ENCODE results near the gene SIAH2. TPM values are rescaled to one million over a fixed set of nuclear protein-coding genes. Genes with fewer than 3 reads are reported as not detected.
A peak's percentile ranks its signal among the peaks of the same experiment; 100 is the strongest.

The SIAH2 gene
- total RNA-seq, 1 experiment from 2014 or later: 54.8 TPM

DNA sequence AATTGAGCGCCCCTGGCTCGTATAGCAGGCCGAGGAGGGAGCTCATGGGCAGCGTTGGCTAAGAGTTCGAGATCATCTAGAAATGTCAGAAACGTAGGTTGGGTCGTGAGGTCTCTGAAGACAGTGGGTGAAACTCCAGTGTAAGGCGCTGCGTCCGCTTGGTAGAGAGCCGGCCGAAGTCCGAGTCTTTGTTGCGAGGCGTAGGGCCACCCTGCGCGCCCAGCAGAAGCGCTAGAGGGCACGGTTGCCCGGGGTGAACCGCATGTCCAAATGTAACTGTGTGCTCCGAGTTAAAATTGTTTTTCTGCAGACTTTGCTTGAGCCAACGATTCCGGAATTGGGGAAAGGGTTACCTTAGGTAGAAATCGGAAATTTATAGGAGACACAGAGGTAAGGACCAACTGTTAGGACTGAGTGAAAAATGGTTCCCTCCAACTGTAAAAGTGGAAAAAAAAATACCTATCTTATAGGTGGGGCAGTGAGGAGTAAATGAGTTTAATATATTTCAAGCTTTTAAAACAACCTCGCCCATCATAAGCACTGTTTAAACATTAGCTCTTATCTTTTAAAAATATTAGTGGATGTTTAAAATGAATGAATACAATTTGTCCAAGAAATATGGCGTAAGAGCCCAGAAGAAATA, 993 bp upstream of the SIAH2 start:
- no peaks in the 10 kb centered on the region for H3K36me3 ChIP-seq (replicated peaks; ENCODE audit: control insufficient read depth, insufficient read depth, low read length)
- DNase-seq: peak; percentile 74
- H3K27me3 ChIP-seq (ENCODE audit: control insufficient read depth, insufficient read depth, low read length): peaks cover 6% of the 10 kb centered on the region
- peak overlapping the region; percentile 67 for H3K4me3 ChIP-seq (ENCODE audit: insufficient read depth, low read depth, low read length)

DNA sequence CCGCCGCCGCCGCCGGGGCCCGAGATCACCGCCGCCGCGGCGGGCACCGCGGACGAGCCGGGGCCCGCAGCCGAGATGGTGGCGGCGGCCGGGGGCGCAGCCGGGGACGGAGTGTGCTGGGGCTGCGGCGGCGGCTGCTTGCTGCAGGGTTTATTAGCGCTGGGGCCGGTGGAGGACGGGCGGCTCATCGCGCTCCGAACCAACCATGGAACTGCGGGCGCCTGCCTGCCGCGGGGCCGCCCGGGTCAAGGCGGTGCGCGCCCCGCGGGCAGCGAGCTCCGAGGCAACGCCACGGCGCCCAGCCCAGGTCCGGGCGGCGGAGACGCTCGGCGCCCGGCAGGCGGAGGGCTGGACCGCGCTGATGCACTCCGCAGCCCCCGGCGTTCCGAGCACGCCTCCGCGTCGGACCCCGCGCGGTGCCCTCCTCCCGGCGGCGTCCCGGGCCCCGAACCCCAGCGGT, 277 bp downstream of the SIAH2 start:
- no peak for DNase-seq
- peak overlapping the region; percentile 67 for H3K4me3 ChIP-seq (ENCODE audit: insufficient read depth, low read depth, low read length)
- H3K36me3 ChIP-seq (replicated peaks; ENCODE audit: control insufficient read depth, insufficient read depth, low read length): no peaks in the 10 kb centered on the region
- H3K27me3 ChIP-seq (ENCODE audit: control insufficient read depth, insufficient read depth, low read length): peaks cover 6% of the 10 kb centered on the region

DNA sequence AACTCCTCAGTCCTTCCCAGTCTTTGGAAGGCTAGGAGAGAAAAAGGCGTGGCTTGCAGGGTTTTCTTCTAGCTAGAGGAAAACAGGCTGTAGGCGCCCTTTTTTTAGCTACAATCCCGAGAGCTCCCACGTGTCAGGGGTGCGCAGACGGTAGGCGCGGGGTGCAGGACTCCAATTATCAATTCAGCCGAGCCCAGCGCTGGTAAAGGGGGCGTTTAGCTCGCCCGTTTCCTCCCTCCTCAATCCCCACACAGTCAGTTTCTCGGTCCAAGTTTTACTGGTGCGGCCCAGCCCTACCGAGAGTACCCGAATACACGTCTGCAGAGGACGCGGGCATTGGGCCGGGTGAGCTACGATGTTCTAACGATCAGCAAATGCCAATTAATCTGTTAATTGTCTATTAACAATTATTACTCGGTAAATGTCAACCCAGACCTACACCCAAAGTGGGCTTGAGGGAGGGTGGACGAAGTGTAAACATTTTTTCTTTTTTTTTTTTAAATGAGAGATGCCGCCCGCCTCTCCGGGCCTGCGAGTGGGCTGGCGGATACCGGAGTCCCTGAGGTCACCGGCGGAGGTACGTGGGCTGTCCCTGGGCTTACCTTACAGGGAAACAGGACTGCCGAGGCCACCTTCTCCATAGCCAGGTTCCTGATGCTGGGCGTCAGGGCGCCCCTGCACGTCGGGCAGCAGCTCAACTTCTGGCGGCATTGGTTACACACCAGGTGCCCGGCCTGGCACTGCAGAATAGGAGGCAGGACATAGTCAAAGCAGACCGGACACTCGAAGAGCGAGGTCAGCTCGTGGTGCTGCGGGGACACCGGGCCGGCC, 923 bp downstream of the SIAH2 start:
- Histone ChIP-seq H3K4me3 (ENCODE audit: insufficient read depth, low read depth, low read length) (peak overlapping the region; percentile 67), H3K36me3 (replicated peaks; ENCODE audit: control insufficient read depth, insufficient read depth, low read length) (no peaks in the 10 kb centered on the region), H3K27me3 (ENCODE audit: control insufficient read depth, insufficient read depth, low read length) (peaks cover 6% of the 10 kb centered on the region)
- DNase-seq: peak; percentile 62

DNA sequence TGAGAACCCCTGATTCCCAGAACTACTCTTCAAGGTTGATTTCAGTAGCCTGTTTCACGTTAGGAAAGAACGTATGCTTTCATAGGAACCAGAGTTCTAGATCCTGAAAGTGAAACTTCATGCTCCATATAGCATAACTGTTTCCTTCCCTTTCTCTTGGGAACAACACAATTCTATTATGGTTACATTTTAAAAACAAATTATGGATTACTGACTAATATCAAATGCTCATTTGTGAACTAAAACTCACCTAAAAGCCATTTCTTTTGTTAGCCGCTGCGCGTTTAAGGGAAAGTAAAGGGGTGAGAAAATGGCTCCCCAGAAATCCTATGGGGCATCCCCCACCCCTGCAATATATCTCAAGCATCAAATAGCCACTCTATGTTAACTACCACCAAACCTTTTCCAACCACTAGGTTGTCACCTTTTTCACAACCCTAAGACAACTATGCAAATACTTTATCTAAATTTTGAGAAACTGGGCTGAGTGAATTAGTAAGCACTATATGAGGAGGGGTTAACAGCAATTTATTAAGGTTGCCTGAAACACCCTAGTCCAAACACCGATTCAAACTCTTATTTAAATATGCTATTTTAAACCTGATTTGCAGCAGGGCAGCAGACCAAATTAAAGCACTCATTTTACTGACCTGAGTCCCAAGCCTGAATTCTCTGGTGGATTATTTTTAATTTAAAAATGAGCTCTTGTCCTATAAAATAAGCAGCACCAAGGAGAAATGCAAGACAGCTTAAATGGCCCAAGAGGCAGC, 2.4 kb downstream of the SIAH2 start:
- H3K36me3 ChIP-seq (replicated peaks; ENCODE audit: control insufficient read depth, insufficient read depth, low read length): no peaks in the 10 kb centered on the region
- H3K27me3 ChIP-seq (ENCODE audit: control insufficient read depth, insufficient read depth, low read length): peaks cover 6% of the 10 kb centered on the region
- no peak overlapping the region for H3K4me3 ChIP-seq (ENCODE audit: insufficient read depth, low read depth, low read length)
- DNase-seq: no peak

DNA sequence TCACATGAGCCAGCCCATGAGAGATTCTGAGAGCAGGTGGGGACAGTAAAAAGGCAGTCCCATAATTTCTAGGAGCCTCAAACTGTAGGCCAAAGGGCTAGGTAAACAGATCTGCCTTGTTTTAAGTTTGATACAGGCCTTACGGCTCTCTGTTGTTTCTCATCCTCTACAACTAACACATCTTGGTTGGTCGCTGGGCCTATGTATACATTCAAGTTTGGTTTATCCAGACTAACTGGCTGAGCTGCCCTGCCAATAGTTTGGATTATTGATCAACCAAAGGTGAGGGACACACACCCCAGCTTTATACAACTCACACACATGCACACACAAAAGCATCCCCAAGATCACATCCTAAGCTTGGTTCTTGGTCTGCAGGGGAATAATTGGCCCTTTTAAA, 3.0 kb downstream of the SIAH2 start:
- Histone ChIP-seq H3K36me3 (replicated peaks; ENCODE audit: control insufficient read depth, insufficient read depth, low read length) (no peaks in the 10 kb centered on the region), H3K27me3 (ENCODE audit: control insufficient read depth, insufficient read depth, low read length) (peaks cover 6% of the 10 kb centered on the region), H3K4me3 (ENCODE audit: insufficient read depth, low read depth, low read length) (no peak overlapping the region)
- no peak for DNase-seq

DNA sequence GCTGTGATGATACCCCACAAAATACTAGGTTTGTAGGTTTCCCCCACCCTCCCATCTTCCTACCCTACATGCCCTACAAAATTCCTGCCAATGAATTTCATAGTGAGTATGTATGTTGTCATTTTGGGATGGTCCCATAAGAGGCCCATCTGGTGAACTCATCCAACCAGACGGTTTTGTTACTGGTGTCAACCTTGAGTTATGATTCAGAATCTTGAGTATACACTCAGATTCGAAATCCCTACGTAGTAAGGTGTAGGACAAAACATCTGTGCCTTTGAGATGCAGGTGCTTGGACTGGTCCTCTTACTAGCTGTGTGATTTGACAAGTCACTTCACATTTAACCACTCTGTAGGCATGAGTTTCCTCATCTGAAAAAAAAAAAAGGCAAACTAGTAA, 3.6 kb downstream of the SIAH2 start:
- Histone ChIP-seq H3K4me3 (ENCODE audit: insufficient read depth, low read depth, low read length) (no peak overlapping the region), H3K27me3 (ENCODE audit: control insufficient read depth, insufficient read depth, low read length) (peaks cover 6% of the 10 kb centered on the region), H3K36me3 (replicated peaks; ENCODE audit: control insufficient read depth, insufficient read depth, low read length) (no peaks in the 10 kb centered on the region)
- no peak for DNase-seq

DNA sequence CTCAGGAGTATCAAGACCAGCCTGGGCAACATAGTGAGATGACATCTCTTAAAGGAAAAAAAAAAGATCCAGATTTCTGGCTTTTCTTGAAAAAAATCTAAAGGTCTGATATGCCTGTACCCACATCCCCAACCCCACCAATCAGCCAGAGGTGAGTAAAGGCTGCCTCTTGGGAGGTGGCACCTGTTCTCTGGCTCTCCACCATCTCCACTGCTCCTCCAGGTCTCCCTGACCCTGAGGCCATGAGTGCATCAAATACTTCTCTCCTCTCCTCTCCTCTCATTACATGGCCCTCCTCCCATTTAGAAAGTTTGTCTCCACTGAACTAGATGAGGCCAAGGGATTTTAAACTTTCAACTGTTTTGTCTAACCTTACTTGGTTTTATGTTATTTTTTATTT, 5.2 kb downstream of the SIAH2 start:
- peaks cover 6% of the 10 kb centered on the region for H3K27me3 ChIP-seq (ENCODE audit: control insufficient read depth, insufficient read depth, low read length)
- no peak for DNase-seq
- H3K36me3 ChIP-seq (replicated peaks; ENCODE audit: control insufficient read depth, insufficient read depth, low read length): no peaks in the 10 kb centered on the region
- H3K4me3 ChIP-seq (ENCODE audit: insufficient read depth, low read depth, low read length): no peak overlapping the region

DNA sequence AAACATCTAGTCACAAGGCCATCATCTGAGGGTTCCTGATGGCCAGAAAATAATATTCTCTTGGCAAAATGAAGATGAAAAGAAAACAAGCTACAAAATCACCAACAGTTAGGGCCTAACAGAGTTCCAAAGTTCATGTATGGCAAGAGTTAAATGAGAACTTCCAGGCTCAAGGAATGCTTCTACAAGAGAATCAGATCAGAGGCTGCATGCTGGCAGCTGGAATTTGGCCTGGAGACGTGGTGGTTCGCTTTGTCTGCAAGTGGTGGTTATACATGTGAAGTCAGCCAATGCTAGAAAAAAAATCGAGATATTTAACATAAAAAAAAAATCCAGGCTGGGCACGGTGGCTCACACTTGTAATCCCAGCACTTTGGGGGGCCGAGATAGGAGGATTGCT, 5.6 kb downstream of the SIAH2 start:
- no peak for DNase-seq
- H3K27me3 ChIP-seq (ENCODE audit: control insufficient read depth, insufficient read depth, low read length): peaks cover 6% of the 10 kb centered on the region
- no peaks in the 10 kb centered on the region for H3K36me3 ChIP-seq (replicated peaks; ENCODE audit: control insufficient read depth, insufficient read depth, low read length)

DNA sequence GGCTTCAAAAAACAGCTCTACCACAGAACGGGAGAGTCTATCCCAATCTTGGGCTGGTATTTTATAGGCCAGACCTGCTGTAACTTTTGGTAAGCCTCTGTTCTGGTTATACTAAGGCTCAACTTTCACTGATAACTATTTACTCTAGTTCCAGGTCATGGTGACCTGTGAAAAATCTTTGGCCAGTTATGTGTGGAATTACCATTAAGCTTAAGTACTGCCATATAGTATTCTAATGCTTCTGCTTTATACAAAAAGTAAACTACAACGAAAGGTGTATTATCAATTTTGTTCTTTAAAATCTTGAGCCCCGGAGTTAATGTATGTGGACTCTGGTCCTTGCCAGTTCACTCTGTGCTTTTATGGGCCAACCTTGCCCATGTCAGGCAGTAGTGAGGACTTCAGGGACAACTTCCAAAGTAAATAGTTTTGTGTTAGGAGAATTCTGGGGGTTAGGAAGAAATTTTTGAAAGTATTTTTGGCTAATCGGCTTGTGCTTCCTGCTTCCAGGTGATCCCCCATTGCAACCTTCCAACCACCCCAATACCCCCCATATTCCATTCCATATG, 6.4 kb downstream of the SIAH2 start:
- Histone ChIP-seq H3K36me3 (replicated peaks; ENCODE audit: control insufficient read depth, insufficient read depth, low read length) (no peaks in the 10 kb centered on the region), H3K27me3 (ENCODE audit: control insufficient read depth, insufficient read depth, low read length) (no peaks in the 10 kb centered on the region), H3K4me3 (ENCODE audit: insufficient read depth, low read depth, low read length) (no peak overlapping the region)
- DNase-seq: no peak

More for the DNA sequence above, 5.6 kb downstream of the SIAH2 start:
- no peak overlapping the region for H3K4me3 ChIP-seq (ENCODE audit: insufficient read depth, low read depth, low read length)

DNA sequence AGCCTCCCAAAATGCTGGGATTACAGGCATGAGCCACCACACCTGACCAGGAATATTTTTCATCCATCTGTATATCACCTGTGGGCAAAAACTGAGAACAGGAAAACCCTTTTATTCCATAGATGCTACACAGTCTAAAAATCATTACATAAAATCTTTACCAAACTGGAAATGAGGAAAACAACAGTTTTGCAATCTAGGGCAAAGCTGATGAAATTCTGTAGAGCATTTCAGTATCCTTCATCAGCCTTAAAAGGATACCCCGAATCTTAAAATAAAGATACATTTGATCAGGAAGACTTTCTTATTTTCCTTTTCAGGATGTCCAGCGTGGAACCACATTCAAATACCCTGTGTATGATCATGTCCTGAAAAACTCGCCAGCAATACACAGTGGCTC, 7.1 kb downstream of the SIAH2 start:
- Histone ChIP-seq H3K36me3 (replicated peaks; ENCODE audit: control insufficient read depth, insufficient read depth, low read length) (no peaks in the 10 kb centered on the region), H3K27me3 (ENCODE audit: control insufficient read depth, insufficient read depth, low read length) (no peaks in the 10 kb centered on the region), H3K4me3 (ENCODE audit: insufficient read depth, low read depth, low read length) (no peak overlapping the region)
- DNase-seq: no peak

DNA sequence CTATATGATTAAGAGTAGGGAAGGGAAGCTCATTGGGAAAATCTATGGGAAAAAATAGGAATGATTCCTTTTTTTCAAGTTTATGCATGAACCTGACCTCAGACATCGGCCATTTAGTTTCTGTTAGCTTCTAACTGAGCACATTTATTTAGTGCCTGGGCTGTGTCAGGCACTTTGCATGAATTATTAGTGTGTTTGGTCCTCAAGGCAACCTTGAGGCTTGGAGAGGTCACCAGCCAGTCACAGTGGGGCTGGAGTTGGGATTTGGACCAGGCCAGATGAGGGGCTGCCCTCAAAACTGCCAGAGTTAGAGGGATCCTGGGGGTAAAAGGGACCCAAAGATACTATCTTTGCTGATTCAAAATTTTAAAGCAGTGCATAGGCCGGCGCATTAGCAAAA, 8.1 kb downstream of the SIAH2 start:
- H3K27me3 ChIP-seq (ENCODE audit: control insufficient read depth, insufficient read depth, low read length): no peaks in the 10 kb centered on the region
- DNase-seq: no peak
- H3K36me3 ChIP-seq (replicated peaks; ENCODE audit: control insufficient read depth, insufficient read depth, low read length): no peaks in the 10 kb centered on the region
- no peak overlapping the region for H3K4me3 ChIP-seq (ENCODE audit: insufficient read depth, low read depth, low read length)

DNA sequence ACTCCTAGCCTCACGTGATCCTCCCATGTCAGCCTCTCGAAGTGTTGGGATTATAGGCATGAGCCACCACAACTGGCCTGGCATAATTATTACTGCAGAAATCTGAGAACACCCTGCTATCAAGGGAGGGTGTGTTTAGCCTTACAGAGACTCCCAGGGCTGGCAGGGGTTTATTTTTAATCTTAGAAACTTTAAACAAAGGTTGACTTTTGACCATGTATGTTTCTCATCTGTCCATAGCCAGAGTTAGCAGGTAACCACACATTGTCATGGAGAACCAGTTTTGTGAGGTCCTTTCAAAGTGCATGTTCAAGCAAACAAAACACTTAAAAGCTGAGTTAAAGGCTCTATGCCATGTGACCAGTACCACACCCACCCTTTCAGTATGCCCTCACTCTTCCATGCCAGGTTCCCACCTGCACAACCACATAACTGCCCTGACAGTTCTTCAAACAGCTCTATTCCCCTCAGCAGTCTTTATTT, 11.1 kb downstream of the SIAH2 start:
- no peaks in the 10 kb centered on the region for H3K36me3 ChIP-seq (replicated peaks; ENCODE audit: control insufficient read depth, insufficient read depth, low read length)
- DNase-seq: no peak
- H3K4me3 ChIP-seq (ENCODE audit: insufficient read depth, low read depth, low read length): no peak overlapping the region
- no peaks in the 10 kb centered on the region for H3K27me3 ChIP-seq (ENCODE audit: control insufficient read depth, insufficient read depth, low read length)

DNA sequence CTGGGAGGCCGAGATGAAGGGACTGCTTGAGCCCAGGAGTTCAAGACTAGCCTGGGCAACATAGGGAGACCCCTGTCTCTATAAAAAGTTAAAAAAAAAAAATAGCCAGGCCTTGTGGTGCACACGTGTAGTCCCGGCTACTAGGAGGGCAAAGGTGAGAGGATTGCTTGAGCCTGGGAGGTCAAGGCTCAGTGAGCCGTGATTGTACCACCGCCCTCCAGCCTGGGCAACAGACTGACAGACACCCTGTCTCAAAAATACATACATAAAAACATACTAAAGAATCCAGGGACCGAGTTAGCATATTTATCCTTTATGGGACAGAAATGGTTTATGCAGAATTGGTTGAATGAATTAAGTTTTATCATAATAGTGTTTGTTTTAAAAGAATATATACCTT, 13.7 kb downstream of the SIAH2 start:
- Histone ChIP-seq H3K36me3 (replicated peaks; ENCODE audit: control insufficient read depth, insufficient read depth, low read length) (no peaks in the 10 kb centered on the region), H3K27me3 (ENCODE audit: control insufficient read depth, insufficient read depth, low read length) (no peaks in the 10 kb centered on the region), H3K4me3 (ENCODE audit: insufficient read depth, low read depth, low read length) (no peak overlapping the region)
- no peak for DNase-seq

DNA sequence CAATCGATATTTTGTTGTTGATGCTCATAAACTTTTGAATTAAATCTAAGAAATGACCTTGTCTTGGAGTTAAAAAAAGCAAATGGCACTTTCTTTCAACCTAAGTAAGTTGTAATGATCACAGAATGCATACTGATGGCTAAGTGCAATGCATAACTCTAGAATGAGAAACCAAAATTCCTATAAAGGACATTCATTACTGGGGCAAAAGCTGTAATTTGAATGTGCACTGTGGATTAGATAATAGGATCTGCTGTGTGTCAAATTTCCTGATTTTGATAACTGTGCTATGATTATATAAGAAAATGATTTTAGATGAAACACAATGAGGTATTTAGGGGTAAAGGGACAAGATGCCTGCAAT, 14.3 kb downstream of the SIAH2 start:
- Histone ChIP-seq H3K27me3 (ENCODE audit: control insufficient read depth, insufficient read depth, low read length) (no peaks in the 10 kb centered on the region), H3K4me3 (ENCODE audit: insufficient read depth, low read depth, low read length) (no peak overlapping the region), H3K36me3 (replicated peaks; ENCODE audit: control insufficient read depth, insufficient read depth, low read length) (no peaks in the 10 kb centered on the region)
- no peak for DNase-seq
